NCI-H2081 treated with DMSO at 0.1 percent for 48 hours (cell line): ENCODE measurements around the gene ARID3C.
A peak's percentile ranks its signal among the peaks of the same experiment; 100 is the strongest.
"Not testable (repeated sequence)": the region's sequence is repeated elsewhere in the genome, so short reads cannot be mapped to it uniquely, and the experiment has no call there.

Experiments
- DNase-seq: peaks from one replicate; lab custom pipeline; 2025; lab: John Stamatoyannopoulos, UW

Gene ARID3C

DNA sequence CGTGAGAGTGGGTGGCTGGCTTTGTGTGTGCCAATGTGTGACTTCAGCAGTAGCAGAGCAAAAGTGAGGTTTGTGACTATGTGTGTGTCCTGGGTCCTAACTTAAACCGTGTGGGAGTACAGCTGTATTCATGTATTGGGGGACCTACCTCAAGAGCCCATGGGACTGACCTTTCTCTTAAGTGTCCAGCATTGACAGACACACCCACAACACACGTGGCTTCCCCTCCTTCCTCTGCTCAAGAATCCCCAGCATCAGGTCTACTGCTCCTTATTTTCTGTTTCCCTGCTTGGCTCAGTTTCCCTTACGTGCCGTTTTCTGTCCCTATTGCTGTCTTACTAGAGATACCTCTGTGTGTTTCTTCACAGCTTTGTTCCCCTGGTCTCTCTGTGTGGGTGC, 23.7 kb upstream of the ARID3C start:
- DNase-seq, result no peak

DNA sequence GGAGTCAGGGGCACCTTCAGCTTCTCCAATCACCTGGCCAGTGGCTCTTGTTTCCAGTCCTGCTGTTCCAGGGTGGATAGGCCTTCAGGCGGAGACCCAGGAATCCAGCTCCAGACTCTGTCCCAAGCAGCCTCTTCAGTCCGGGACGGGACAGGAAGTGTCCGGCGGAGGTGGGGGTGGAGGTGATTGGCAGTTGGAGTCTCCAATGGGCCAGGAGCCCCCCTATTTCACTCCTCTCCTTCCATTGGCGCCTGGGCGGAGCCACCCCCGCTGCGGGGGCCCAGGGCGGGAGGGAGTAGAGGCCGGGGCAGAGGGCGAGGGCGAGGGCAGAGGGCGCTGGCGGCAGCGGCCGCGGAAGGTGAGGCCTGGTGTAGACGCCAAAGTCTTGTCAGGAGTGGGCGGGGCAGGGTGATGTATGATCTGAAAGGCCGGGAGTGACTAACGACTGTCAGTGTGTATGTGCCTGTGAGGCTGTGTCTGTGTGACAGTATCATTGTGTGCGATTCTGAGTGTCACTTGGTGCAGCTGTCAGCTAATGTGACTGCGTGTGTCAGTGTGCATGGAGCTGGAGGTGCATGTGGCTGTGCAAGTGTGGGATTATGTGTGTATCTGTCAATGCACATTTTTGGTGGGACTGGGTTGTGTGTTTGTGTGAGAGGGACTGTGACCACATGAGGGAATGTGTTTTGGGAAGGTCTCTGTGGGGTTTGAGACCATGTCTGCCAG, 23.2 kb upstream of the ARID3C start, which contains the start of gene IL11RA:
TSS of gene IL11RA (plus strand) at position 310 of the 726 bp plus-strand sequence. CDS start 3,033 bp downstream, outside the sequence.
- no peak for DNase-seq

DNA sequence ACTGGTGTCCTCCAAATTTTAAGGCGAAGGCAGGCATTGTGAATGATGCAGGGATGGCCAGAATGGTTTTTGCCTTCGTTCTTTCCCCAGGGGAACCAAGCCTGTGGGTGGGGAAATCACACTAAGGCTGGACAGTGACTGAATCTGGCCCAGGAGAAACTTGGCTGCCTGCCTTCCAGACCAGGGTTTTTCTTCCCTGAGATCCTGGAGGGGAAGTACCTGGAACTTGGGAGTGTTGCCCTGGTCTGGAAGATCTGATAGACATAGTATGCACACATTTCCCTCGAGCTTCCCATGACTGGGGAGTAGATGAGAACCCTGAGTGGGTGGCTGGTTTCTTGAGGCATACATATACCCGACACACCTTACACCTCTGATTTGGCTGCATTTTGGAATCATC, 22.5 kb upstream of the ARID3C start:
- no peak for DNase-seq

DNA sequence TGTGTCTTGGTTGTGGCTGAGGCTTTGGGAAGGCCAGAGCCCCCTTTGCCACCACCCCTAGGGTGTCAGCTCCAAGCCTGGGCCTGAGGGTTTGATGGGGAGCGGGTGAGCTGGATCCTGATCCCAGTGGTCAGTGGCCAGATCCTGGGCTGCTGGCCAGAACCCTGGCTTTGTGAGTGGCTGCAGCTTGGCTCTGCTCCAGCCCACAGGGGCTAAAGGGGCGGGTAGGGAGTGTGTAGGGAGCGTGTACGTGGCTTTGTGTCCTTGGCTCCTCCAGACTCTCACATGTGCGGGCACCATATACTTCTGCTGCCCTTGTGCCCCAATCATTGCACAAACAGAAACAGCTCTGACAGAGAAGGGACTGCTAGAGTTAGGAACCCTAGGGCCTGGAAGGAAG, 21.9 kb upstream of the ARID3C start:
- DNase-seq, result no peak

DNA sequence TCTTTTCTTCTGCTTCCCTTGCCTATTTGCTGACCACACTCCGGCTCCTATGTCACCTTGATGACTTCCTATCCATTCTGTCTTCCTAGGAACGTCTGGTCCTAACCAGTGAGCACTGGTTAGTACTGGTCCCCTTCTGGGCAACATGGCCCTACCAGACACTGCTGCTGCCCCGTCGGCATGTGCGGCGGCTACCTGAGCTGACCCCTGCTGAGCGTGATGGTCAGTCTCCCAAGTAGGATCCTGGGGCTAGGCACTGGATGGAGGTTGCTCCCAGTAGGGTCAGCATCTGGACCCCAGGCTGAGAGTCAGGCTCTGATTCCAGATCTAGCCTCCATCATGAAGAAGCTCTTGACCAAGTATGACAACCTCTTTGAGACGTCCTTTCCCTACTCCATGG, 19.8 kb upstream of the ARID3C start:
- no peak for DNase-seq

DNA sequence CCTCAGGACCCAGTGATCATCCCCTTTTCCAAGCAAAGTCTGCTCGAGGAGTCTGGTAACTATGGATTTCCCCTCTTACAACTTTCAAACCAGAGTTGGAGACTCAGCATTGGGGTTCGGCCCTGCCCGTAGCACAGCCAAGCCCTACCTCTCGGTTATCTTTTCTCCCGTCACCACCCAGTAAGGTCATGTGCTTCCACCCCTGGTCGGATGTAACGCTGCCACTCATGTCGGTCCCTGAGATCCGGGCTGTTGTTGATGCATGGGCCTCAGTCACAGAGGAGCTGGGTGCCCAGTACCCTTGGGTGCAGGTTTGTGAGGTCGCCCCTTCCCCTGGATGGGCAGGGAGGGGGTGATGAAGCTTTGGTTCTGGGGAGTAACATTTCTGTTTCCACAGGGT, 18.8 kb upstream of the ARID3C start:
- DNase-seq, result no peak

DNA sequence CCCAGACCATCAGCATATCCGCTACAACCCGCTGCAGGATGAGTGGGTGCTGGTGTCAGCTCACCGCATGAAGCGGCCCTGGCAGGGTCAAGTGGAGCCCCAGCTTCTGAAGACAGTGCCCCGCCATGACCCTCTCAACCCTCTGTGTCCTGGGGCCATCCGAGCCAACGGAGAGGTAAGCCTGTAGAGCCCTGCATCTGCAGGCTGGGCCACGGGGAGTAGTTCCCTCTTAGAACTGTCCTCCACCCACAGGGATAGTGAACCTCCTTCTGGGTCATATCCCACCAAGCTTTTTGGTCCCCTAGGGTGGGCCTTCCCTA, 18.2 kb upstream of the ARID3C start:
- DNase-seq, result no peak

DNA sequence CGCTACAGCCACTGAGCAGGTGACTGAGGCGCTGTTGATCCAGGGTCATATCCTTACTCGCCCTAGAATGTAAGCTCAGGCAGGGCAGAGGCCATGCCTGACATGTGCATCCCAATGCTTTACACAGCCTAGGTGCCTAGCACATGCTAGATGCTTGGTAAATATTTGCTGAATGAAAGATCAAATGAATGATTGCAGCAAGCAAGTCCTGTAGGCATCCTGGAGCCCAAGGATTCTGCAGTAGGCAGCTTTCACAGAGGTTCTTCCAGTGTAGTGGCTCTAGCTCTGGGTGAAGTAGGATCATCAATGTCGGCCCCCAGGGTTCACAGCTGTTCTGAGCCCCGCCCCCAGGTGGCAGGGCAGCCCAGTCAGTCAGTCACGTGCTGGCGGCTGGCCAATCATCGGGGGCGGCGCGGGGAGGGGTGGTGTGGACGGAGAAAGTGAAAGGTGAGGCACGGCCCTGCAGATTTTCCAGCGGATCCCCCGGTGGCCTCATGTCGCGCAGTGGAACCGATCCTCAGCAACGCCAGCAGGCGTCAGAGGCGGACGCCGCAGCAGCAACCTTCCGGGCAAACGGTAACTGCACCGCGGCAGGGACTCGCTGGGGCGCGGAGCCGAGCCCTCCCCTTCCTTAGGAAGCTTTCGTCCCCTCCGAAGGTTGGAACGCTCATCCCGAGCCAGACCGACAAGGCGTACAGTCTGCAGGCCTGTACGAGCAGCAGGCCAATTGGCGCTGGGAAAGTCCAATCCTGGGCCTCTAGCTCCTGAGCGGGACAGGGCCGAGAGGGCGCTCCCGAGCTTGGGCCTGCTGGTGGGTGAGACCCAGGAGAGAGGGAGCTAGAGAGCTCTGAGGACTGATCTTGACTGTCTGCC, 17.6 kb upstream of the ARID3C start, which contains the start of gene GALT:
TSS of gene GALT (plus strand) at position 465 of the 873 bp plus-strand sequence. CDS start at position 495, 30 bp downstream.
- DNase-seq, result peak; percentile 48

DNA sequence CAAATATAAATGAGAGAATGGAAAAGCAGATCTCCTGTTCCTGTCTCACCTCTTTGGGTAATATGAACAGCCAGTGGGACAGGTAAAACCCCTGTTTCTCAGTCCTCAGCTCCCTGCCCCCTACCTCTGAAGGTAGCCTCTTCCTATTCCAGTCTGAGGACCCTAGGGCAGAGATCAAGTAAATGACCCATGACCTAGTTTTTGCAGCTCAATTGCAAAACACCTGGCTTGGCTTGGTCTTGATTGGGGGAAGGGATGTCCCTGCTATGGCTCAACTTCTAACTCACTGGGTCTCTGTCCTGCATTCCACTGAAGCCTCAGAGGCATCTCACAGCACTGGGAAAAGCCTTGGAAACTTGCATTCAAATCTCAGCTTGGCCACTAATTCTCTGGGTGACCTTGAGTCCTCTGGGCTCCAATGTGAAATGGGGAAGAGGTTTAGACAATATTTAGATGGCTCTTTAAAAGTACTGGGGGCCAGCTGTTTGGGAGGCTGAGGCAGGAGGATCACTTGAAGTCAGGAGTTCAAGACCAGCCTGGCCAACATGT, 16.0 kb upstream of the ARID3C start:
- DNase-seq, result no peak

DNA sequence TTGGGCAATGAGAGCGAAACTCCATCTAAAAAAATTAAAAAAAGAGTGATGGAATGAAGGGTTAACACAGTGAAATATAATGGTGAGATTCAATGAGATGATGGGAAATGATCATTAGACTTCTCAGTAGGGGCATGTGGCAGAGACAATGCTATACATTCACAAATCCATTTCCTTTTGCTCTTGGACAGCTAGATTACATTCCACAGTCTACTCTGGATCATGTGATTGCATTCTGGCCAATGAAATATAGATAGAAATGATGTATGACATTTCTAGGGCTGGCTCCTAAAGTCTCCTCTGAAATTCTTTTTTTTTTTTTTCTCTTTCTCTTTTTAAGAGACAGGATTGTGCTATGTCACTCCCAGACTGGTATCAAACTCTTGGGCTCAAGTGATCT, 13.8 kb upstream of the ARID3C start:
- no peak for DNase-seq

DNA sequence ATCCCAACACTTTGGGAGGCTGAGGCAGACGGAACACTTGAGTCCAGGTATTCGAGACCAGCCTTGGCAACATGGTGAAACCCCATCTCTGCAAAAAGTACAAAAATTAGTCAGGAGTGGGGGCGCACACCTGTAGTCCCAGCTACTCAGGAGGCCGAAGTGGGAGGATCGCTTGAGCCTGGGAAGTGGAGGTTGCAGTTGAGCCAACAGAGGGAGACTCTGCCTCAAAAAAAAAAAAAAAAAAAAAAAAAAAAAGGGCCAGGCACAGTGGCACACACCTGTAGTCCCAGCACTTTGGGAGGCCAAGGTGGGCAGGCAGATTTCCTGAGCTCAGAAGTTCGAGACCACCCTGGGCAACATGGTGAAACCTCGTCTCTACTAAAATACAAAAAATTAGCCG, 10.5 kb upstream of the ARID3C start:
- DNase-seq, result not testable (repeated sequence)

DNA sequence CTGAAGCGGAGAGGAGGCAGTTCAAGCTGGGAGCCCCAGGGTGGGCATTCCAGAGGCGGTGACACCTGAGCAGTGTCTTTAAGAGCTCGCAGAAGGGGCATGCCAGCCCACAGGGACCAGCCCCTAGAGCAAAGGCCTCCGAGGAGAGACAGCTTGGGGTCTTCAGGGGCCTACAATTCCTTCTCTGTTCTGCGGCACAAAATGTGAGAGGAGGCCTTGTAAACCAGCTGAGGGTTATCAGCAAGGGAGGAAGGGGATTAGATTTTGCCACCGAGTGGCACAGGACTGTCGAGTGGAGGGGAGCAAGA, 9.2 kb upstream of the ARID3C start:
- no peak for DNase-seq

DNA sequence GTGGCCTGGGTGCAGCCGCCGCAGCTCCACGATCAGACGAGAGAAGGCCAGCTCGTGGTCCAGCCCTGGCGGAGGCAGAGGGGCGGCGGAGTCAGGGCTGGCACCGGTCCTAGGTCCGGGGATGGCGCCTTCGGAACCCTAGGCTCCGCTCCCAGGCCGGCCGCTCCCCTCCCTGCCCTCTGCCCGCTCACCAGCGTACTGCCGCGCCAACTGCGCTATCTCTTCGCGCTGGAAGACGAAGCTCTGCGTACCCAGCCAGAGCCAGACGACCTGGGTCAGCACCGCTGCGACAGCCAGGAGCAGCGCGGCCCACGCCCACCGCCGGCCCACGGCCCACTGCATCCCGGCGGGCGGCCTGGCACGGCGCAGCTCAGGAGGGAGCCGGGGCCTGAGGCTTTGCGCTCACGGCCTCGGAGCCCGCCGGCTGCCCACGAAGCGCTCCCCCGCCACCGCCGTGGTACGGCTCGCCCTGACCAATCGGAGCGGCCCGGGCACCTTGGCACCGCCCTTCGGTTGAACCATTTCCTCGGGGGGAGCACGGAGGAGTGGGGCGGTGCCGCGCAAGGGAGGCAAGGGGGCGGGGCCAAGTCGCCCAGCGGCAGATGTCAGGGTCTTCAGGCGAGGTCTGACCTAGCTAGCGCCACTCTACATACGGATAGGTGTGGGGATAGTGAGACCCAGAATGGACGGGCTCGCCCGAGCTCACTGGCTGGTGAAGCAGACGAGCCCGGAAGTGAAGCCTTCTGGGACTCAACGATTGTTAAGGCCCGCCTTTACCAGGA, 8.7 kb upstream of the ARID3C start, which contains the start of gene SIGMAR1:
TSS of gene SIGMAR1 (minus strand) at position 432 of the 782 bp plus-strand sequence. CDS start at position 342, 90 bp downstream.
- DNase-seq, result peak; percentile 86

DNA sequence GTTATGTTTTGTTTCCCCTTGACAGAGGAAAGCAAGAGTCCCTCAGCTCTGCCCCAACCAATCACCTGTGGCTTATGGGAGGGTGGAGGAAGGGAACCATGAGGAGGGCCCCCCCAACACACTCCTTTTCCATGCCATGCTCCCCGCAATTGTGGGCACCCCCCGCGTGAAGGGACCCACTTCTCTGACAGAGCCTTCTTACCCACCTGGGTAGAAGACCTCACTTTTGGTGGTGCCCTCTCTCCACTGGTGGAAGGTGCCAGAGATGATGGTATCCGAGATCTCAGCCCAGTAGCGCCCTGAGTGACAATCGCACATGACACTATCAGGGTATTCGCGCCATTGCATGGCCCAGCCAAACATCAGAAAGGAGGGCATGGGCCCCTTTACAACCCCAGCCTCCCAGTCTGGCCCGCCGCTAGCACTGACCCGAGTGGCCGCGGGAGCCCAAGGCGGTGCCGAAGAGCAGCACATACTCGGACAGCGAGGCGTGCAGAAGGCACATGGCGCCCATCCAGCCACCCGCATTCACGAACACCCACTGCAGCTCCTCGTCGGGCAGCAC, 8.0 kb upstream of the ARID3C start:
- no peak for DNase-seq

DNA sequence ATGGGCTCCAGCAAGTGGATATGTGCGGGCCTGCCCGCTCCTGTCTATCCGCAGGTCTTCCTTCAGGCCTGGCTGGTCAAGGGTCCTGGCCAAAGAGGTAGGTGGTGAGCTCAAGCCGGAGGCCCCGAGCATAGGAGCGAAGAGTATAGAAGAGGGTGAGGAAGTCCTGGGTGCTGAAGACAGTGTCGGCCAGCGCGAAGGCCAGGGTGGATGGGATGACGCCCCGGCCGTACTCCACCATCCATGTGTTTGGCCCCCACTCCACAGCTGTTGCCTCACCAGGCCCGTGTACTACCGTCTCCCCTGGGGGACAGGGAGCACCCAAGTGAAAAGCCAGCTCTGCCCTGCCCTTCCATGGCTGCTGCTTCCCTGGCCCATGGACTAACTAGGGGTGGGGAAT, 6.7 kb upstream of the ARID3C start:
- no peak for DNase-seq

DNA sequence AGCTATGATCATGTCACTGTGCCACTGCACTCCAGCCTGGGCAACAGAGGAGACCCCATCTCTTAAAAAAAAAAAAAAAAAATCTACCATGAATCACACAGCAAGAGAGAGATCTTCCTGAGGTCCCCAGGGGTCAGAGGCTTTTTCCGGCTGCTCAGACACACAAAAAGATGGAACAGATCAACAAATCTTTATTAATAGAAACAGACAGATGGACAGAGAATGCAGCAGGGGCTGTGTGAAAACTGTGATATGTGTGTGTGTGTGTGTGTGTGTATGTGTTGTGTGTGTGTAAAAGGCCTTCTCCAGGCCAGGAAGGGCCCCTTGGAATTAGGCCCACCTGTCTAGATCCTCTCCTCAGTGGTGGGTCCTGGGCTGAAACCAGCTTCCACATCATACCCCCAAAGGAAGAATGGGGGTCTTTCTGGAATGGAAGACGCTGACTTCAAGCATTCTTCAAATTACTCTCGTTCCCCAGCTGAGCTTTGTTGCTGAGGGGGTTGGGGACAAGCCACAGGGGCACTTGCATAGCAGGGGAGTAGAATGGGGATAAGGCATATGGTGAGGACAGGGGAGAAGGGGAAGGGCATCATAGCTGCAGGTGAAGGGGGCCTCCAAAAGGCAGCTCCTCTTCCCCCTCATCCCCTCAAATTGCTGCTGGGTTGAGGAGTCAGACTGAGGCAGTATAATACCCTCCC, 5.8 kb upstream of the ARID3C start:
- DNase-seq, result no peak

DNA sequence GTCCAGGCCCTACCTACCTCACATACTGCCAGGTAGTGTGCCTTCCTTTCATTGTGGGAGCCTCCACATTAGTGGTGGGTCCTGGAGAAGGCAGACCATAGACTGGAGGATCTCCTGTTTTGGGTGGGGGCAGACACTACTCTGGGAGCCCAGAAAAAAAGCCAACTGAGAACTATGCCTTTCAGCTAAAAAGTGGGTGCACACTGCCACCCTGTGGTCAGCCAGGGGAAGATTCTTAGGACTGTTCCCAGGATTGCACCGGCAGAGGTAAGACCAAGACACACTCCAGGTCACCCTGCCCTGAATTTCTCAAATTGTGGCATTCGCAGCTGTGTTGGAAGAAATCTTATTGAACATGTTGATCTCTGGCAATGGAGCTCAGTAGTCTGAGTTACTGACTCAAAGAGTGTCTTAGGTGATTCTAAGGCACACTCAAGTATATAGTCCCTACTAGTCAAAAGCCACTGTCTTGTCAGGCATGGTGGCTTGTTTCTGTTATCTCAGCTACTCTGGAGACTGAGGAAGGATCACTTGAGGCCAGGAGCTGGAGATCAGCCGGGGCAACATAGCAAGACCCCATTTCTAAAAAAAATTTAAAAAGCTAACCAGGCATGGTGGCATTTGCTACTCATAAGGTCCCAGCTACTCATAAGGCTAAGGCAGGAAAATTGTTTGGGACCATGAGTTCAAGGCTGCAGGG, 5.1 kb upstream of the ARID3C start:
- no peak for DNase-seq

DNA sequence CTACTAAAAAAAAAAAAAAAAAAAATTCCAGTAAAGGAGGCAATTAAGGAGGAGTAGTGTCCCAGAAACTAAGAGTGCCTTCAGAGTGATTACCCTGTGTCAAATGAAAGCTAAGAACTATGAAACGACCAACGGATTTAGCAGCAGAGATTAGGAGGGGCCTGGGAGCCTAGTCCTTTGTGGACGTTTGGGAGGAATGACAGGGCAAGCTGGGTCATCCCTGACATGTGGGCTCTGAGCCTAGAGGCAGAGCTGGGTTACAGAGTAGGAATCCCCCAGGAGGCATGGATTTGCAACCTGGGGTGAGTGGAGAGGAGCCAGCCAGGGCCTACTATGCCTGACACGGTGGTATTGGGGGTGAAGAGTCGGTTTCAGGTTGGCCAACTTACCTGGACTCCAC, 4.3 kb upstream of the ARID3C start:
- no peak for DNase-seq

DNA sequence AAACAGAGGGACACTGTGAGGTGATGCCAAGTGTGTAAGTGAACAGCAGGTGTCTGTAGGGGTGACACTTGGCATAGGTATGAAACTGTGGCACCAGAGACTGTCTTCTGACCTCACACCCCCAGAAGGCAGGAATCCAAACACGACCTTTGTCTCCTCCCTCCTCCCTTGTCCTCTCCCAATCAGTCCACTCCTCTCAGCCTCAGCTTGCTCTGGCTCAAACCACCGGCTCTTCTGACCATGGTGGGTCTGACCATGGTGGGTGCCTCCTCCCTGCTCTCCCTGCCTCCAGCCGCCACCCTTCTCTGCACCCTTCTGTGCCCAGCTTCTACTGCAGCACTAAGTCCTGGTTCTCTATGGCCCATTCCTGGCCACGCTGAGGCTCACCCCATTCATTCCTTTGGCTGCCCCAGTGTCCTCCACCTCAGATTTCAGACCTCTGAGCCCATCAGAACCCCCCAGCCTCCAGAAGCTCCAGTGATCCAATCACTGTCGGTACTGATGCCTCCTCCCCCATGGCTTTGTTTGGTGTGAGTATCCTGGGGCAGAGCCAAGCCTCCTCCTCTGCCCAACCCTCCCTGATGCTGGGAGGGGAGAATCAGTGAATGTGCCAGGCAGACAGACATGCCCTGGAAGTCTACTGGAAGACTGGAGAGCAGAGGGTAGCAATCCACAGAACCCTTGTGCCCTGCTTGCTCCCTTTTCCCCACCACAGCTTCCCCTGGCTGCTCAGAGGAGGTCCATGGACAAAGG, 1.7 kb upstream of the ARID3C start:
- no peak for DNase-seq

DNA sequence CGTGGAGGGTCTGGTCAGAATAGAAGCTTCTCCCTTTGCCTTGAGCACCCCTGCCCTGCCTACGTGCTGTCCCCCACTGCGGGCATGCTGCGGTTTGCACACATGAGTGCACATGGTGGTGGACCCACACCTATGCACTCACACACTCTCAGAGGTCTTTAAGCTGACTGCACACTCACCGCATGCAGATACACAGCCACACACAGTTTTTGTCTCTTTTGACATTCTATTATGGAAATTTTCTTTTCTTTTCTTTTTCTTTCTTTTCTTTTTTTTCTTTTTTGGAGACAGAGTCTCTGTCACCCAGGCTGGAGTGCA, 584 bp upstream of the ARID3C start:
- DNase-seq, result no peak
